K562 (cell line): ENCODE results near the gene NRXN2. TPM values are rescaled to one million over a fixed set of nuclear protein-coding genes. Genes with fewer than 3 reads are reported as not detected.

ENCODE experiments used
- CBX5 ChIP-seq: IDR thresholded peaks from 2 replicates; pipeline ENCODE4 v1.6.1; 2014; ENCODE audit warnings: low read depth, borderline replicate concordance
- GATAD2A ChIP-seq: fragments of 450-650 bp; IDR thresholded peaks from 2 replicates; pipeline ENCODE4 v1.6.1; 2017
- HDAC6 ChIP-seq: IDR thresholded peaks from 2 replicates; pipeline ENCODE4 v1.6.1; 2012; ENCODE audit warnings: low read depth, mild to moderate bottlenecking, control low read depth, inconsistent platforms, low read length, moderate library complexity
- HMGN3 ChIP-seq: IDR thresholded peaks from 2 replicates; pipeline ENCODE4 v1.6.1; 2011; ENCODE audit warnings: borderline replicate concordance, low read depth, mild to moderate bottlenecking, mixed read lengths, low read length; ENCODE audit not compliant: insufficient read length; ENCODE audit errors: extremely low read depth
- HNRNPH1 ChIP-seq: fragments of 200-400 bp; formaldehyde crosslinking; optimal IDR thresholded peaks from 2 replicates; pipeline ENCODE3; 2017; ENCODE audit warnings: low read depth, mild to moderate bottlenecking, low read length, moderate library complexity
- KAT8 ChIP-seq: fragments of 450-650 bp; IDR thresholded peaks from 2 replicates; pipeline ENCODE4 v1.6.1; 2016; ENCODE audit warnings: low read depth, mild to moderate bottlenecking
- MECOM ChIP-seq: fragments of 250-450 bp; sonication (Bioruptor Pico); IDR thresholded peaks from 2 replicates; pipeline ENCODE4 v1.8.0; 2022; ENCODE audit warnings: inconsistent platforms
- RAD51 ChIP-seq: fragments of 450-650 bp; IDR thresholded peaks from 2 replicates; pipeline ENCODE4 v1.7.1; 2016; ENCODE audit warnings: low read depth, mild to moderate bottlenecking, borderline replicate concordance
- RFX5 ChIP-seq: IDR thresholded peaks from 2 replicates; pipeline ENCODE4 v1.6.1; 2011; ENCODE audit warnings: low read depth, mild to moderate bottlenecking, improper control_type of control experiment, low read length
- SIN3B ChIP-seq: fragments of 450-650 bp; IDR thresholded peaks from 2 replicates; pipeline ENCODE4 v1.6.1; 2017; ENCODE audit warnings: low read depth, mild to moderate bottlenecking, moderate library complexity
- STAT5A ChIP-seq: IDR thresholded peaks from 2 replicates; pipeline ENCODE4 v1.6.1; 2012; ENCODE audit warnings: low read length, inconsistent platforms, borderline replicate concordance
- THRAP3 ChIP-seq: fragments of 450-650 bp; IDR thresholded peaks from 2 replicates; pipeline ENCODE4 v1.6.1; 2016; ENCODE audit warnings: mild to moderate bottlenecking, inconsistent platforms, borderline replicate concordance
- ZC3H11A ChIP-seq: IDR thresholded peaks from 2 replicates; pipeline ENCODE4 v1.6.1; 2012; ENCODE audit warnings: low read depth, low read length, improper control_type of control experiment
- ZNF75A ChIP-seq: fragments of 450-650 bp; formaldehyde crosslinking; IDR thresholded peaks from 2 replicates; pipeline ENCODE4 v1.4.0; 2020; ENCODE audit warnings: mild to moderate bottlenecking
- polyA plus RNA-seq, 8 experiments: library from polyadenylated mRNA; depleted of rRNA in 4 of 8; stranded (reverse) in 5 of 8; unstranded in 3 of 8; fragments of >200 nt; fragmentation: Nextera tagmentation in 2 of 8; fragmentation: Illumina TruSeq in 1 of 8; extraction: Ambion mirVana in 2 of 8; extraction: Trizol in 1 of 8; gene quantifications; 2 replicates each; pipeline versions ENCODE4 v1.2.1 to v1.2.3, GENCODE V29; 2011 to 2014; ENCODE audit warnings: inconsistent platforms in 1 of 8, missing spikeins in 1 of 8
- total RNA-seq, 7 experiments: library from RNA; depleted of rRNA in 6 of 7; stranded (reverse); fragments of >200 nt in 6 of 7; fragmentation: Illumina TruSeq in 2 of 7; extraction: Trizol in 2 of 7; gene quantifications; 2 replicates each; pipeline versions ENCODE4 v1.2.1 to v1.2.3, GENCODE V29; 2011 to 2021; ENCODE audit warnings: low replicate concordance in 1 of 7
- TF ChIP-seq, protein P1 (sequence below): IDR thresholded peaks from 2 replicates; pipeline ENCODE4 v1.6.1; 2011; ENCODE audit not compliant: insufficient read length; ENCODE audit errors: extremely low read depth
- TF ChIP-seq, protein P2 (sequence below): fragments of 450-650 bp; IDR thresholded peaks from 2 replicates; pipeline ENCODE4 v1.6.1; 2018; ENCODE audit not compliant: partially characterized antibody
- TF ChIP-seq, protein P3 (sequence below): IDR thresholded peaks from 2 replicates; pipeline ENCODE4 v1.6.1; 2012; ENCODE audit warnings: low read depth, low read length, improper control_type of control experiment, borderline replicate concordance
- TF ChIP-seq, protein P4 (sequence below): fragments of 450-650 bp; formaldehyde crosslinking; IDR thresholded peaks from 2 replicates; pipeline ENCODE4 v1.4.0; 2022; ENCODE audit warnings: missing genetic modification characterization
- TF ChIP-seq, protein P5 (sequence below): fragments of 200-800 bp; sonication (Bioruptor generic); IDR thresholded peaks from 2 replicates; pipeline ENCODE4 v1.6.1; 2017; ENCODE audit warnings: missing genetic modification characterization, missing compliant biosample characterization

NRXN2 gene
- total and polyA plus RNA-seq, 9 of the 15 experiments (the other 6 are each of a cell fraction or from before 2014, with no cell fraction given) = 0.07 to 0.47 (median 0.15) TPM; not detected in 4

DNA sequence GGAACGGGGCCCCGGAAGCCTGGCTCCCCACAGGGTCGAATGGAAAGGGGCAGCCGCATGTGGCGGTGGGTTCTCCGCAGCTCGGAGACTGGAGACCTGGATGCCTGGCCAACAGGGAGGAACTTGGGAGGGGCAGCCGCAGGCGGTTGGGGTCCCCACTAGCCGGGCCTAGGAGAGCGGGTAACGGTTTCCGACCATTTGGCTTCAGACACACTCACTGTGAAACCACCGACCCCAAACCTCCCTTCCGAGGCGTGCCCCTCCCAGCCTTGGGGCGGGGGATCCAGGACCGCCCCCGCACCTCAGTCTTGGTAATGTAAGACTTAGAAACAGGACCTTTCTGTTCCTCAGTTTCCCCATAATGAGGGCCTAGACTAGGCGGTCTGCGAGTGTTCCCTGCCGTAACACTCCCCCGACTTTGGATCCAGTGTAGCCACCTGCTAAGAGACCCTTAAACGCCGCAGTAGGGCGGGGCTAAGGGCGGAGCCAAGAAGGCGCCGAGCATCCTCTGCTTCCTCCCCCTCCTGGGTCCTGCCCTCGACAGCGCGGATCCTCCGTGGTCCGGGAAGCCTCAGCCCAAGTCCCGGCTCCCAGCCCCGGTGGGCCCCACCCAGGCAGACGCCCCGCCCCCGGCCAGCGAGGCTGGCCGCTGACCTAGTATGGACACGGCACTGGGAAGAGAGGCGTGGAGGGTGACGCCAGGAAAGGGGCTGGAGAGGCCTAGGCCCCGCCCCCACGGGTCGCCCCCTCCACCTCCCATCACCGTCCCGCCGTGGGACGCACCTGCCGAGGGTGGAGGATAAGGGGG is 22.7 kb upstream of the NRXN2 start (continued):
- TF ChIP-seq SIN3B = no peak
- TF ChIP-seq HDAC6 = no peak
- no peak for TF ChIP-seq THRAP3
- TF ChIP-seq ZC3H11A = no peak
- no peak for TF ChIP-seq RFX5
- TF ChIP-seq, protein P1, sequence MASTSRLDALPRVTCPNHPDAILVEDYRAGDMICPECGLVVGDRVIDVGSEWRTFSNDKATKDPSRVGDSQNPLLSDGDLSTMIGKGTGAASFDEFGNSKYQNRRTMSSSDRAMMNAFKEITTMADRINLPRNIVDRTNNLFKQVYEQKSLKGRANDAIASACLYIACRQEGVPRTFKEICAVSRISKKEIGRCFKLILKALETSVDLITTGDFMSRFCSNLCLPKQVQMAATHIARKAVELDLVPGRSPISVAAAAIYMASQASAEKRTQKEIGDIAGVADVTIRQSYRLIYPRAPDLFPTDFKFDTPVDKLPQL = no peak
- no peak for TF ChIP-seq CBX5
- peak; percentile 25 for TF ChIP-seq HMGN3
- TF ChIP-seq MECOM = no peak
- TF ChIP-seq KAT8 = no peak
- TF ChIP-seq ZNF75A (CRISPR knock-in tag) = no peak
- no peak for TF ChIP-seq GATAD2A
- TF ChIP-seq, protein P2, sequence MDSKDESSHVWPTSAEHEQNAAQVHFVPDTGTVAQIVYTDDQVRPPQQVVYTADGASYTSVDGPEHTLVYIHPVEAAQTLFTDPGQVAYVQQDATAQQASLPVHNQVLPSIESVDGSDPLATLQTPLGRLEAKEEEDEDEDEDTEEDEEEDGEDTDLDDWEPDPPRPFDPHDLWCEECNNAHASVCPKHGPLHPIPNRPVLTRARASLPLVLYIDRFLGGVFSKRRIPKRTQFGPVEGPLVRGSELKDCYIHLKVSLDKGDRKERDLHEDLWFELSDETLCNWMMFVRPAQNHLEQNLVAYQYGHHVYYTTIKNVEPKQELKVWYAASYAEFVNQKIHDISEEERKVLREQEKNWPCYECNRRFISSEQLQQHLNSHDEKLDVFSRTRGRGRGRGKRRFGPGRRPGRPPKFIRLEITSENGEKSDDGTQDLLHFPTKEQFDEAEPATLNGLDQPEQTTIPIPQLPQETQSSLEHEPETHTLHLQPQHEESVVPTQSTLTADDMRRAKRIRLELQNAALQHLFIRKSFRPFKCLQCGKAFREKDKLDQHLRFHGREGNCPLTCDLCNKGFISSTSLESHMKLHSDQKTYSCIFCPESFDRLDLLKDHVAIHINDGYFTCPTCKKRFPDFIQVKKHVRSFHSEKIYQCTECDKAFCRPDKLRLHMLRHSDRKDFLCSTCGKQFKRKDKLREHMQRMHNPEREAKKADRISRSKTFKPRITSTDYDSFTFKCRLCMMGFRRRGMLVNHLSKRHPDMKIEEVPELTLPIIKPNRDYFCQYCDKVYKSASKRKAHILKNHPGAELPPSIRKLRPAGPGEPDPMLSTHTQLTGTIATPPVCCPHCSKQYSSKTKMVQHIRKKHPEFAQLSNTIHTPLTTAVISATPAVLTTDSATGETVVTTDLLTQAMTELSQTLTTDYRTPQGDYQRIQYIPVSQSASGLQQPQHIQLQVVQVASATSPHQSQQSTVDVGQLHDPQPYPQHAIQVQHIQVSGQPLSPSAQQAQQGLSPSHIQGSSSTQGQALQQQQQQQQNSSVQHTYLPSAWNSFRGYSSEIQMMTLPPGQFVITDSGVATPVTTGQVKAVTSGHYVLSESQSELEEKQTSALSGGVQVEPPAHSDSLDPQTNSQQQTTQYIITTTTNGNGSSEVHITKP = no peak
- TF ChIP-seq, protein P3, sequence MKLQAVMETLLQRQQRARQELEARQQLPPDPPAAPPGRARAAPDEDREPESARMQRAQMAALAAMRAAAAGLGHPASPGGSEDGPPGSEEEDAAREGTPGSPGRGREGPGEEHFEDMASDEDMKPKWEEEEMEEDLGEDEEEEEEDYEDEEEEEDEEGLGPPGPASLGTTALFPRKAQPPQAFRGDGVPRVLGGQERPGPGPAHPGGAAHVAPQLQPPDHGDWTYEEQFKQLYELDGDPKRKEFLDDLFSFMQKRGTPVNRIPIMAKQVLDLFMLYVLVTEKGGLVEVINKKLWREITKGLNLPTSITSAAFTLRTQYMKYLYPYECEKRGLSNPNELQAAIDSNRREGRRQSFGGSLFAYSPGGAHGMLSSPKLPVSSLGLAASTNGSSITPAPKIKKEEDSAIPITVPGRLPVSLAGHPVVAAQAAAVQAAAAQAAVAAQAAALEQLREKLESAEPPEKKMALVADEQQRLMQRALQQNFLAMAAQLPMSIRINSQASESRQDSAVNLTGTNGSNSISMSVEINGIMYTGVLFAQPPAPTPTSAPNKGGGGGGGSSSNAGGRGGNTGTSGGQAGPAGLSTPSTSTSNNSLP = no peak
- TF ChIP-seq, protein P4, sequence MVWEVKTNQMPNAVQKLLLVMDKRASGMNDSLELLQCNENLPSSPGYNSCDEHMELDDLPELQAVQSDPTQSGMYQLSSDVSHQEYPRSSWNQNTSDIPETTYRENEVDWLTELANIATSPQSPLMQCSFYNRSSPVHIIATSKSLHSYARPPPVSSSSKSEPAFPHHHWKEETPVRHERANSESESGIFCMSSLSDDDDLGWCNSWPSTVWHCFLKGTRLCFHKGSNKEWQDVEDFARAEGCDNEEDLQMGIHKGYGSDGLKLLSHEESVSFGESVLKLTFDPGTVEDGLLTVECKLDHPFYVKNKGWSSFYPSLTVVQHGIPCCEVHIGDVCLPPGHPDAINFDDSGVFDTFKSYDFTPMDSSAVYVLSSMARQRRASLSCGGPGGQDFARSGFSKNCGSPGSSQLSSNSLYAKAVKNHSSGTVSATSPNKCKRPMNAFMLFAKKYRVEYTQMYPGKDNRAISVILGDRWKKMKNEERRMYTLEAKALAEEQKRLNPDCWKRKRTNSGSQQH (CRISPR knock-in tag) = no peak
- TF ChIP-seq, protein P5, sequence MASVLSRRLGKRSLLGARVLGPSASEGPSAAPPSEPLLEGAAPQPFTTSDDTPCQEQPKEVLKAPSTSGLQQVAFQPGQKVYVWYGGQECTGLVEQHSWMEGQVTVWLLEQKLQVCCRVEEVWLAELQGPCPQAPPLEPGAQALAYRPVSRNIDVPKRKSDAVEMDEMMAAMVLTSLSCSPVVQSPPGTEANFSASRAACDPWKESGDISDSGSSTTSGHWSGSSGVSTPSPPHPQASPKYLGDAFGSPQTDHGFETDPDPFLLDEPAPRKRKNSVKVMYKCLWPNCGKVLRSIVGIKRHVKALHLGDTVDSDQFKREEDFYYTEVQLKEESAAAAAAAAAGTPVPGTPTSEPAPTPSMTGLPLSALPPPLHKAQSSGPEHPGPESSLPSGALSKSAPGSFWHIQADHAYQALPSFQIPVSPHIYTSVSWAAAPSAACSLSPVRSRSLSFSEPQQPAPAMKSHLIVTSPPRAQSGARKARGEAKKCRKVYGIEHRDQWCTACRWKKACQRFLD (CRISPR knock-in tag) = no peak
- TF ChIP-seq RAD51 = no peak
- no peak for TF ChIP-seq STAT5A
- no peak for TF ChIP-seq HNRNPH1
